H1 (cell line): ENCODE measurements around the gene PEX14. TPM values are rescaled to one million over a fixed set of nuclear protein-coding genes. Genes with fewer than 3 reads are reported as not detected.

ENCODE experiments used
- CBX8 ChIP-seq: fragments of 300-800, 300-1000 bp; sonication (generic); IDR thresholded peaks from 2 replicates; pipeline ENCODE4 v1.7.1; 2016; ENCODE audit warnings: low read depth, low read length, borderline replicate concordance
- CEBPB ChIP-seq: IDR thresholded peaks from 2 replicates; pipeline ENCODE4 v1.6.1; 2012; ENCODE audit warnings: low read depth, low read length
- CHD7 ChIP-seq: fragments of 300-600 bp; sonication (generic); IDR thresholded peaks from 2 replicates; pipeline ENCODE4 v1.7.1; 2012; ENCODE audit warnings: low read length, moderate library complexity, mild to moderate bottlenecking, inconsistent platforms; ENCODE audit not compliant: insufficient replicate concordance
- E2F6 ChIP-seq: IDR thresholded peaks from 2 replicates; pipeline ENCODE4 v1.6.1; 2012; ENCODE audit warnings: inconsistent platforms
- EGR1 ChIP-seq: IDR thresholded peaks from 2 replicates; pipeline ENCODE4 v1.6.1; 2011; ENCODE audit warnings: low read depth, low read length, borderline replicate concordance
- FOSL1 ChIP-seq: IDR thresholded peaks from 2 replicates; pipeline ENCODE4 v1.6.1; 2011; ENCODE audit warnings: mild to moderate bottlenecking, low read depth, low read length, moderate library complexity; ENCODE audit not compliant: insufficient read depth
- NRF1 ChIP-seq: IDR thresholded peaks from 2 replicates; pipeline ENCODE4 v1.6.1; 2011; ENCODE audit warnings: mild to moderate bottlenecking, low read depth, low read length, improper control_type of control experiment
- SP4 ChIP-seq: IDR thresholded peaks from 2 replicates; pipeline ENCODE4 v1.6.1; 2012; ENCODE audit warnings: low read length, inconsistent platforms
- SRF ChIP-seq: IDR thresholded peaks from 2 replicates; pipeline ENCODE4 v1.6.1; 2011; ENCODE audit warnings: mild to moderate bottlenecking, low read depth, low read length, moderate library complexity
- TBP ChIP-seq: IDR thresholded peaks from 2 replicates; pipeline ENCODE4 v1.6.1; 2011; ENCODE audit warnings: low read depth, low read length, improper control_type of control experiment
- TEAD4 ChIP-seq: IDR thresholded peaks from 2 replicates; pipeline ENCODE4 v1.6.1; 2012; ENCODE audit warnings: low read depth, low read length, inconsistent platforms, mixed read lengths
- ZNF274 ChIP-seq: IDR thresholded peaks from 2 replicates; pipeline ENCODE4 v1.7.0; 2012; ENCODE audit warnings: low read length, borderline replicate concordance; ENCODE audit errors: extremely low read depth
- polyA plus RNA-seq, 7 experiments: library from polyadenylated mRNA; depleted of rRNA in 3 of 7; stranded (reverse) in 5 of 7; unstranded in 2 of 7; fragments of >200 nt in 5 of 7; fragments of 200-250 nt in 2 of 7; gene quantifications; 1 replicate in 5 of 7; 2 replicates in 1 of 7; 4 replicates in 1 of 7; pipeline versions ENCODE4 v1.2.1 to v1.2.3, GENCODE V29; 2011 to 2013; ENCODE audit warnings: missing spikeins in 2 of 7, mixed read lengths in 2 of 7
- total RNA-seq: library from RNA; stranded (reverse); fragmentation: NEBNext Ultra II Directional; extraction: Animal tissue kit (Norgen Biotek cat#: 25700); gene quantifications from 2 replicates; pipeline ENCODE4 v1.2.1, GENCODE V29; 2021

The PEX14 gene
- total and polyA plus RNA-seq, 2 of the 8 experiments (the other 6 are each of a cell fraction or from before 2014, with no cell fraction given), result 13.0 to 19.8 TPM

- TF ChIP-seq CHD7 (no peak), EGR1 (no peak), CEBPB (no peak), ZNF274 (no peak), FOSL1 (no peak), SRF (no peak), CBX8 (no peak), TBP (no peak), TEAD4 (no peak), E2F6 (no peak), NRF1 (no peak), SP4 (no peak)
Observed at GRCh38 chr1:10678402-10678801, 203.7 kb downstream of the PEX14 start (continued).
